T47D (cell line): ENCODE results near the gene SH3GLB1.

Source experiments
- DNase-seq, 2 experiments: peaks; one replicate each; pipeline versions ENCODE4 v3.0.0 to v3.0.0-alpha.2; 2011 to 2012; ENCODE audit warnings: low read depth in 1 of 2, low spot score in 1 of 2
- JUND ChIP-seq: IDR thresholded peaks from 2 replicates; pipeline ENCODE4 v1.6.1; 2012; ENCODE audit warnings: low read depth
- in situ Hi-C: cut with HindIII; loops from 2 replicates; pipeline ENCODE4 v1.10.0; 2016; ENCODE audit warnings: low sequenced_read_pairs, low pct_unique_long_range_greater_than_20kb

The SH3GLB1 gene

DNA sequence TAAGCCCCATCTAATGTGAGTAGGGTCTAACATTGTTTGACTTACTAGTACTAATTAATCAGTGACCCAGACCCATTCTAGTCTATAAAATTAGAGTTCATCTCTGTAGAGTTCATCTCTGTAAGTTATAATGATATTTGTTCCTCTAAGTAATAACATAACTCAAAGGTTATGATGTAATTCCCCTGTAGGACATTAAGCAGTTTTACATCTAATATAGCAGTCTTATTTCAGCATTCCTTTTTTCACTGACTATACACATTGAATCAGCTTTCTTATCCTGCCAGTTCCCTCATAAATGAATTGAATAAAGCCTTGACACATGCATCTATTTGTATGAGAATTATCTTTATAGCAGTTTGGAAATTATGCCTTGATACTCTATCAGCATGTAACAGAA is 90.9 kb downstream of the SH3GLB1 start:
- TF ChIP-seq JUND, result no peak
- in situ Hi-C loops, result no loop called here
- no peak for DNase-seq
